Ovary (tissue), 9 donors: ENCODE data around the gene ARV1. TPM values are rescaled to one million over a fixed set of nuclear protein-coding genes. Genes with fewer than 3 reads are reported as not detected.
"Not testable (repeated sequence)": the region's sequence is repeated elsewhere in the genome, so short reads cannot be mapped to it uniquely, and the experiment has no call there.

Experiments
- DNase-seq, 5 donors: peaks; one replicate each; pipeline ENCODE4 v3.0.0-alpha.2; 2019 to 2020
- H3K27ac ChIP-seq, 2 donors: fragments of 200-600 bp; one replicate each; pipeline versions ENCODE4 v1.5.1 to v1.8.0; 2019 to 2022
- H3K27me3 ChIP-seq: fragments of 200-600 bp; one replicate; pipeline ENCODE4 v1.8.0; 2022
- H3K36me3 ChIP-seq: fragments of 200-600 bp; sonication (generic); one replicate; pipeline ENCODE4 v1.5.1; 2019
- H3K4me1 ChIP-seq: one replicate; pipeline ENCODE4 v1.8.1; 2013; ENCODE audit warnings: mild to moderate bottlenecking, moderate library complexity; ENCODE audit not compliant: insufficient read depth
- H3K4me3 ChIP-seq: fragments of 200-600 bp; sonication (generic); one replicate; pipeline ENCODE4 v1.5.1; 2017
- H3K9me3 ChIP-seq, 2 donors: fragments of 200-600 bp in 1 of 2; sonication (generic) in 1 of 2; one replicate each; pipeline versions ENCODE4 v1.5.1 to v1.8.1; 2013 to 2019; ENCODE audit warnings: mild to moderate bottlenecking in 1 of 2, moderate library complexity in 1 of 2
- EP300 ChIP-seq: sonication (generic); formaldehyde crosslinking; IDR thresholded peaks from one replicate; pipeline ENCODE4 v1.6.1; 2017; ENCODE audit warnings: antibody characterized with exemption
- POLR2A ChIP-seq: fragments of 450-650 bp; IDR thresholded peaks from one replicate; pipeline ENCODE4 v1.6.1; 2017; ENCODE audit warnings: antibody characterized with exemption, mild to moderate bottlenecking, moderate library complexity
- WGBS, 3 donors: extraction: QIAGEN DNeasy Blood & Tissue Kit in 1 of 3; methylation state at CpG; one replicate each; pipeline versions ENCODE4 v1.1.5 to v1.1.7; 2013 to 2017; 5-methylcytosine and 5-hydroxymethylcytosine counted together
- intact Hi-C, 4 donors: fragments of 100-400 bp; cut with DNase I; formaldehyde crosslinking; loops; one replicate each; pipeline versions ENCODE4 v1.11.0 to v1.15.1; 2022 to 2023
- polyA plus RNA-seq, 2 donors: library from polyadenylated mRNA; stranded (reverse); fragments of 200-250 nt in 1 of 2; fragments of 350-450 nt in 1 of 2; fragmentation: Illumina TruSeq in 1 of 2; extraction: RNeasy Lipid Tissue Mini Kit (QIAGEN cat#74804) in 1 of 2; gene quantifications; one replicate each; pipeline ENCODE4 v1.2.3, GENCODE V29; 2013 to 2014
- total RNA-seq, 7 donors: library from RNA; depleted of rRNA in 2 of 7; stranded (reverse); fragments of >200 nt in 2 of 7; fragmentation: NEBNext Ultra II Directional in 3 of 7; extraction: Animal tissue kit (Norgen Biotek cat#: 25700) in 3 of 7; gene quantifications; one replicate each; pipeline versions ENCODE4 v1.1.0 to v1.2.4, GENCODE V29; 2016 to 2023
- TF ChIP-seq, protein P1 (sequence below), 3 donors: fragments of 450-650 bp in 2 of 3; fragments of 200-600 bp in 1 of 3; IDR thresholded peaks; one replicate each; pipeline versions ENCODE4 v1.5.1 to v1.8.0; 2016 to 2022; ENCODE audit warnings: antibody characterized with exemption in 3 of 3, mild to moderate bottlenecking in 1 of 3
- donor health status: DM: no; HTN: no; CAD: no; lungs with moderate emphysema.
- donor health status: DM: no; HTN: no; CAD: no.
- donor health status: Bipolar disorder and iron deficiency.
- donor health status: DM: yes; HTN: yes; CAD: no.
- donor health status: DM: no; HTN: no; CAD: no.
- donor health status: DM: yes; HTN: yes; CAD: no.

Gene ARV1
- total and polyA plus RNA-seq, 9 donors, result 9.0 to 19.2 (median 13.1) TPM

DNA sequence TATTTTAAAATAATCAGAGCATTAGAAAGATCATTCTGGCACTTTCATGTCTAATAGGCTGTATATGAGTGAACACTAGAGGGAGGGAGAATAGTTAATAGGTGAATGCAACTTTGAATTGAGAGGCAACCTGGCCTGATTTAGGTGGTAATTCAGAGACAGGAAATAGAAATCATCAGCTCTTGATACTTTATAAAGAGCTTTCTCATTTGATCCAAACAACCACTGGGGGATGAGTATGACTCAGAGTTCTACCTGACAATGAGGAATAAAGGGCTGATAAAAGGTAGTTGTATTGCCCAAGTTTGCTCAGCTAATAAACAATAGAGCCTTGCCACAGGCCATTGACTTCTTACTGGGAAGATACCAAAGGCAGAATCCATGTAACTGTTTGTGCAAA is 66.4 kb downstream of the ARV1 start:
- H3K4me1 ChIP-seq, result peaks cover 5% of the 10 kb centered on the region
- H3K9me3 ChIP-seq, result no peaks in the 10 kb centered on the region
- no peak overlapping the region for H3K4me3 ChIP-seq
- TF ChIP-seq, protein P1, sequence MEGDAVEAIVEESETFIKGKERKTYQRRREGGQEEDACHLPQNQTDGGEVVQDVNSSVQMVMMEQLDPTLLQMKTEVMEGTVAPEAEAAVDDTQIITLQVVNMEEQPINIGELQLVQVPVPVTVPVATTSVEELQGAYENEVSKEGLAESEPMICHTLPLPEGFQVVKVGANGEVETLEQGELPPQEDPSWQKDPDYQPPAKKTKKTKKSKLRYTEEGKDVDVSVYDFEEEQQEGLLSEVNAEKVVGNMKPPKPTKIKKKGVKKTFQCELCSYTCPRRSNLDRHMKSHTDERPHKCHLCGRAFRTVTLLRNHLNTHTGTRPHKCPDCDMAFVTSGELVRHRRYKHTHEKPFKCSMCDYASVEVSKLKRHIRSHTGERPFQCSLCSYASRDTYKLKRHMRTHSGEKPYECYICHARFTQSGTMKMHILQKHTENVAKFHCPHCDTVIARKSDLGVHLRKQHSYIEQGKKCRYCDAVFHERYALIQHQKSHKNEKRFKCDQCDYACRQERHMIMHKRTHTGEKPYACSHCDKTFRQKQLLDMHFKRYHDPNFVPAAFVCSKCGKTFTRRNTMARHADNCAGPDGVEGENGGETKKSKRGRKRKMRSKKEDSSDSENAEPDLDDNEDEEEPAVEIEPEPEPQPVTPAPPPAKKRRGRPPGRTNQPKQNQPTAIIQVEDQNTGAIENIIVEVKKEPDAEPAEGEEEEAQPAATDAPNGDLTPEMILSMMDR (IDR thresholded peaks at IDR 0.05), result no peak
- TF ChIP-seq POLR2A (no peak), EP300 (no peak)
- H3K27ac ChIP-seq, result no peak overlapping the region
- no peaks in the 10 kb centered on the region for H3K27me3 ChIP-seq
- intact Hi-C loops, result no loop called here
- DNase-seq, result no peak
- H3K36me3 ChIP-seq, result no peaks in the 10 kb centered on the region

- intact Hi-C loops, H3K27me3 ChIP-seq, H3K4me3 ChIP-seq, H3K36me3 ChIP-seq, H3K4me1 ChIP-seq, H3K9me3 ChIP-seq, H3K27ac ChIP-seq, DNase-seq: not testable (repeated sequence)
- WGBS, 3 donors, result 82 to 87% (median 83%) methylated on average over 10 of the region's 10 CpGs
These were observed 67.2 kb downstream of the ARV1 start for GRCh38 chr1:231045921-231046729.

GRCh38 chr1:231046730-231047395 is 68.0 kb downstream of the ARV1 start:
- Histone ChIP-seq H3K9me3 (no peaks in the 10 kb centered on the region), H3K27me3 (no peaks in the 10 kb centered on the region), H3K36me3 (no peaks in the 10 kb centered on the region), H3K4me1 (no peaks in the 10 kb centered on the region), H3K4me3 (no peak overlapping the region), H3K27ac (no peak overlapping the region)
- WGBS, 3 donors, result 46 to 68% (median 58%) methylated on average over 2 of the region's 2 CpGs
- DNase-seq, result no peak
- TF ChIP-seq EP300 (no peak), POLR2A (no peak)
- TF ChIP-seq, protein P1 (IDR thresholded peaks at IDR 0.05), result no peak
- intact Hi-C loops, result no loop called here

- H3K27ac ChIP-seq, H3K9me3 ChIP-seq, intact Hi-C loops, H3K4me1 ChIP-seq, H3K27me3 ChIP-seq, H3K36me3 ChIP-seq, H3K4me3 ChIP-seq, DNase-seq: not testable (repeated sequence)
These were observed 68.6 kb downstream of the ARV1 start for GRCh38 chr1:231047529-231047928.

DNA sequence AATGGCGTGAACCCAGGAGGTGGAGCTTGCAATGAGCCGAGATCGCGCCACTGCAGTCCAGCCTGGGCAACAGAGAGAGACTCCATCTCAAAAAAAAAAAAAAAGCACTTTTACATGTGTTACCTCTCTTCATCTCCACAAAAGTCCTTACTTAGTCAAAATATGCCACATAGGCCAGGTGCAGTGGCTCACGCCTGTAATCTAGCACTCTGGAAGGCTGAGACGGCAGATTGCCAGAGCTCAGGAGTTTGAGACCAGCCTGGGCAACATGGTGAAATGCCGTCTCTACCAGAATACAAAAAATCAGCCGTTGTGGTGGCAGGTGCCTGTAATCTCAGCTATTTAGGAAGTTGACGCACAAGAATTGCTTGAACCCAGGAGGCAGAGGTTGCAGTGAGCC is 69.5 kb downstream of the ARV1 start:
- intact Hi-C loops, H3K4me1 ChIP-seq, H3K27me3 ChIP-seq, H3K4me3 ChIP-seq, H3K27ac ChIP-seq, DNase-seq, H3K9me3 ChIP-seq, H3K36me3 ChIP-seq: not testable (repeated sequence)
- 65 to 77% (median 65%) methylated on average over 9 of the region's 9 CpGs for WGBS, 3 donors
